Measurements from ENCODE around the gene TRPM2. TPM values are rescaled to one million over a fixed set of nuclear protein-coding genes. Genes with fewer than 3 reads are reported as not detected.

The TRPM2 gene
- total RNA-seq, 1 donor from 2014 or later: not detected

DNA sequence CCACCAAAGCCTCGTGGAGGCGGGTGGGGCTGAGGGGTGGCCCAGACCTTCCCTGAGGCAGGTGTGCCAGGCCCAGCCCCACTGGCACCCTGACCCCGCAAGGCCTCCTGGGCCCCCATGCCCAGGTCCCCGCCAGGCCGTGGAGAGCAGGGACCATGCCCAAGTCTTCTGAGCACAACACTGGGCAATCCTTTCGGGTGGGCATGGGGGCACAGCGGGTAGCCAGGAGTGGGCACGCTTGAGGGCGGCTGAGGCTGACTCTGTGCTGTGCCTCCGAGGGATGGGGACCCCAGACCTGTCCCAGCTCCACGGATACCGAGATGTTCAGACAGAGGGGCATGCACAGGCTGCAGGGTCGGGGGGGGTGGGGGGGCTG, 27.2 kb upstream of the TRPM2 start:
- no peak overlapping the region for H3K27ac Mint-ChIP-seq (ENCODE audit: unreplicated experiment)
- no peaks in the 10 kb centered on the region for H3K4me1 Mint-ChIP-seq (ENCODE audit: unreplicated experiment)
- no peak for DNase-seq (ENCODE audit: extremely low spot score, unreplicated experiment)
- H3K27me3 Mint-ChIP-seq (ENCODE audit: unreplicated experiment): no peaks in the 10 kb centered on the region
- TF ChIP-seq, protein P1, sequence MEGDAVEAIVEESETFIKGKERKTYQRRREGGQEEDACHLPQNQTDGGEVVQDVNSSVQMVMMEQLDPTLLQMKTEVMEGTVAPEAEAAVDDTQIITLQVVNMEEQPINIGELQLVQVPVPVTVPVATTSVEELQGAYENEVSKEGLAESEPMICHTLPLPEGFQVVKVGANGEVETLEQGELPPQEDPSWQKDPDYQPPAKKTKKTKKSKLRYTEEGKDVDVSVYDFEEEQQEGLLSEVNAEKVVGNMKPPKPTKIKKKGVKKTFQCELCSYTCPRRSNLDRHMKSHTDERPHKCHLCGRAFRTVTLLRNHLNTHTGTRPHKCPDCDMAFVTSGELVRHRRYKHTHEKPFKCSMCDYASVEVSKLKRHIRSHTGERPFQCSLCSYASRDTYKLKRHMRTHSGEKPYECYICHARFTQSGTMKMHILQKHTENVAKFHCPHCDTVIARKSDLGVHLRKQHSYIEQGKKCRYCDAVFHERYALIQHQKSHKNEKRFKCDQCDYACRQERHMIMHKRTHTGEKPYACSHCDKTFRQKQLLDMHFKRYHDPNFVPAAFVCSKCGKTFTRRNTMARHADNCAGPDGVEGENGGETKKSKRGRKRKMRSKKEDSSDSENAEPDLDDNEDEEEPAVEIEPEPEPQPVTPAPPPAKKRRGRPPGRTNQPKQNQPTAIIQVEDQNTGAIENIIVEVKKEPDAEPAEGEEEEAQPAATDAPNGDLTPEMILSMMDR (IDR thresholded peaks at IDR 0.05): no peak
- peaks cover 3% of the 10 kb centered on the region for H3K36me3 Mint-ChIP-seq (ENCODE audit: unreplicated experiment)
- H3K4me3 Mint-ChIP-seq (ENCODE audit: unreplicated experiment): no peak overlapping the region
- H3K9me3 Mint-ChIP-seq (ENCODE audit: unreplicated experiment): no peaks in the 10 kb centered on the region

GRCh38 chr21:44326716-44327602, 26.5 kb upstream of the TRPM2 start:
- Mint-ChIP-seq H3K4me3 (ENCODE audit: unreplicated experiment) (no peak overlapping the region), H3K27ac (ENCODE audit: unreplicated experiment) (no peak overlapping the region)

DNA sequence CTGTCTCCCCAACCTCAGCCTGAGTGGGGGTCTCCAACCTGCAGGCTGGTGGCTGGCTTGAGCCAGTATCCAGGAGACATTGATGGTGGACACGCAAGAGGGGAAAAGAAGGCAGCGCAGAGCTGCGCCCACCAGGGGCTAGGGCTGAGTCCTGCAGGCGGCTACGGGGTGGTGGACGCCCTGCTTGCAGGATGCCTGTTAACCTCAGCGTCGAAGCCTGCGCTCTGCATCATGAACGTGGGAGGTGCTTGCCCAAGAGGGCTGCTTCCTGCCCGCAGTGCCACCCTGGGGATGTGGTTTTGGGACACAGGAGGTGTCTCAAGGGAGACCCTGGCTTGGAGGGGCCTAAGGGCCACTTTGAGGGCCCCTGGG, 25.8 kb upstream of the TRPM2 start:
- TF ChIP-seq, protein P1 (IDR thresholded peaks at IDR 0.05): no peak
- Mint-ChIP-seq H3K9me3 (ENCODE audit: unreplicated experiment) (no peaks in the 10 kb centered on the region), H3K4me3 (ENCODE audit: unreplicated experiment) (no peak overlapping the region)

More at GRCh38 chr21:44326716-44327602, 26.5 kb upstream of the TRPM2 start:
- Mint-ChIP-seq H3K36me3 (ENCODE audit: unreplicated experiment) (peaks cover 3% of the 10 kb centered on the region), H3K27me3 (ENCODE audit: unreplicated experiment) (no peaks in the 10 kb centered on the region), H3K4me1 (ENCODE audit: unreplicated experiment) (no peaks in the 10 kb centered on the region), H3K9me3 (ENCODE audit: unreplicated experiment) (no peaks in the 10 kb centered on the region)
- TF ChIP-seq, protein P1 (IDR thresholded peaks at IDR 0.05): no peak
- DNase-seq (ENCODE audit: extremely low spot score, unreplicated experiment): no peak

DNA sequence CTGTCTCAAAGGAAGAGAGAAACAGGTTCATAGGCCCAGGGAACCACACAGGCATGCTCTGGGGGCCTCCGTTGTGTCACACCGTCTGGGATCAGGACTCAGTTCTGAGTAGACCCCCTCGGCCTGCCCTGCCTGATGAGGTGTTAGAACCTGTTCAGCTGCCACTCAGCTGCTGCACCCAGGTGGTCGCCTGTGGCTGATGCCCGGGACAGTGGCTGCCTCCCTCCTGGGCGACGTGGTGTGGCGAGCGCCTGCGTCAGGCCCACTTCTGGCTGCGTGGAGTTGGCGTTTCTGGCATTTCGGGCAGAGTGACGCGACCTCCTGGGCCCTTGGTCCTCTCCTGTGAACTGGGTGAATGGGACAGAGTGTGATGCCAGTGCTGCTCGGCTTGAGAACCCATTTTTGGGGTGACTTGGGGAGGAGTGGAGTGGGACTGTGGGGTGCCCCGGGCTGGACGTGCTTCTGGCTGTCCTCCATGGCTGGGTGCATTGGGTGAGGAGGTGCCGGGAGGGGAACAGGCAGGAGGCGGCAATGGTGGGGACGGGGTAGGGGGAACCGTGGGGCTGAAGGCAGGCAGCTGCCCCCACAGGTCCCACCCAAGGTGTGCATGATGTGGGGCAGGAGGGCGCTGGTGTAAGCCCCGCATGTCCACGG, 25.1 kb upstream of the TRPM2 start:
- Mint-ChIP-seq H3K9me3 (ENCODE audit: unreplicated experiment) (no peaks in the 10 kb centered on the region), H3K4me1 (ENCODE audit: unreplicated experiment) (no peaks in the 10 kb centered on the region), H3K4me3 (ENCODE audit: unreplicated experiment) (no peak overlapping the region), H3K27me3 (ENCODE audit: unreplicated experiment) (no peaks in the 10 kb centered on the region), H3K36me3 (ENCODE audit: unreplicated experiment) (no peaks in the 10 kb centered on the region), H3K27ac (ENCODE audit: unreplicated experiment) (no peak overlapping the region)
- TF ChIP-seq, protein P1 (IDR thresholded peaks at IDR 0.05): no peak
- DNase-seq (ENCODE audit: extremely low spot score, unreplicated experiment): no peak

More for the DNA sequence above, 25.8 kb upstream of the TRPM2 start:
- Mint-ChIP-seq H3K27ac (ENCODE audit: unreplicated experiment) (no peak overlapping the region), H3K36me3 (ENCODE audit: unreplicated experiment) (peaks cover 3% of the 10 kb centered on the region), H3K4me1 (ENCODE audit: unreplicated experiment) (no peaks in the 10 kb centered on the region), H3K27me3 (ENCODE audit: unreplicated experiment) (no peaks in the 10 kb centered on the region)
- DNase-seq (ENCODE audit: extremely low spot score, unreplicated experiment): no peak

All from osteocyte (in vitro differentiated cells).